Upper lobe of left lung (tissue), 6 donors: ENCODE results near the gene KRT27. TPM values are rescaled to one million over a fixed set of nuclear protein-coding genes. Genes with fewer than 3 reads are reported as not detected.

Experiments
- ATAC-seq, 2 donors: fragments of 200-7000 bp; cut with Tn5 transposase; one replicate each; pipeline ENCODE4 v1.9.1; 2022; ENCODE audit warnings: mild to moderate bottlenecking in 2 of 2, moderate library complexity in 2 of 2; ENCODE audit not compliant: low FRiP score in 2 of 2
- DNase-seq, 2 donors: peaks; one replicate each; pipeline ENCODE4 v3.0.0-alpha.2; 2019 to 2020
- H3K27ac ChIP-seq, 4 donors: fragments of 200-600 bp; sonication (generic); one replicate each; pipeline ENCODE4 v1.5.1; 2016 to 2019
- H3K27me3 ChIP-seq, 4 donors: fragments of 200-600 bp; sonication (generic); one replicate each; pipeline ENCODE4 v1.5.1; 2017 to 2019
- H3K36me3 ChIP-seq, 4 donors: fragments of 200-600 bp; sonication (generic); one replicate each; pipeline ENCODE4 v1.5.1; 2016 to 2019
- H3K4me1 ChIP-seq, 4 donors: fragments of 200-600 bp; sonication (generic); one replicate each; pipeline ENCODE4 v1.5.1; 2018 to 2019
- H3K4me3 ChIP-seq, 4 donors: fragments of 200-600 bp; sonication (generic); one replicate each; pipeline ENCODE4 v1.5.1; 2017 to 2019; ENCODE audit warnings: mild to moderate bottlenecking in 2 of 4, moderate library complexity in 1 of 4
- H3K9me3 ChIP-seq, 4 donors: fragments of 200-600 bp; sonication (generic); one replicate each; pipeline ENCODE4 v1.5.1; 2018 to 2019
- CTCF ChIP-seq, 6 experiments: fragments of 450-650 bp in 4 of 6; fragments of 200-600 bp in 2 of 6; sonication (generic) in 2 of 6; IDR thresholded peaks; one replicate each; pipeline ENCODE4 v1.5.1; 2016 to 2019; ENCODE audit warnings: antibody characterized with exemption in 6 of 6
- EP300 ChIP-seq, 4 donors: sonication (generic); formaldehyde crosslinking; IDR thresholded peaks; one replicate each; pipeline ENCODE4 v1.5.1; 2017; ENCODE audit warnings: antibody characterized with exemption in 4 of 4, control low read depth in 2 of 4
- POLR2A ChIP-seq, 4 donors: fragments of 450-650 bp; IDR thresholded peaks; one replicate each; pipeline ENCODE4 v1.5.1; 2016 to 2017; ENCODE audit warnings: antibody characterized with exemption in 4 of 4, mild to moderate bottlenecking in 2 of 4
- POLR2AphosphoS5 ChIP-seq, 2 donors: sonication (generic); formaldehyde crosslinking; IDR thresholded peaks; one replicate each; pipeline ENCODE4 v1.5.1; 2017; ENCODE audit warnings: antibody characterized with exemption in 2 of 2
- WGBS, 2 donors: methylation state at CpG; one replicate each; pipeline ENCODE4 v1.1.5; 2017 to 2018; 5-methylcytosine and 5-hydroxymethylcytosine counted together
- total RNA-seq, 6 donors: library from RNA; depleted of rRNA in 4 of 6; stranded (reverse); fragments of >200 nt in 4 of 6; gene quantifications; one replicate each; pipeline versions ENCODE4 v1.1.0 to v1.2.1, GENCODE V29; 2016 to 2021
- donor health status: DM: no; HTN: no; CAD: no; lungs with moderate emphysema.
- donor health status: DM: no; HTN: yes; CAD: no; lungs with severe emphysema.

Gene KRT27
- total RNA-seq, 6 donors from 2014 or later, result 0.24 to 1.4 (median 0.65) TPM; not detected in 2

- H3K27ac ChIP-seq, result no peak overlapping the region
- H3K4me3 ChIP-seq, result no peak overlapping the region
- H3K9me3 ChIP-seq, result no peaks in the 10 kb centered on the region
- DNase-seq (no peak), ATAC-seq (no peak)
- no peak for TF ChIP-seq POLR2A (IDR thresholded peaks at IDR 0.05)
- TF ChIP-seq POLR2AphosphoS5 (IDR thresholded peaks at IDR 0.05), result no peak
- TF ChIP-seq CTCF (IDR thresholded peaks at IDR 0.05), result no peak
- no peak for TF ChIP-seq EP300 (IDR thresholded peaks at IDR 0.05)
- H3K4me1 ChIP-seq, result peaks cover 3 to 15% (median 9%) of the 10 kb centered on the region in 4 donors
- 88 to 90% methylated on average over 9 of the region's 9 CpGs for WGBS, 2 donors
- no peaks in the 10 kb centered on the region for H3K27me3 ChIP-seq
- peaks cover 0 to 14% (median 2%) of the 10 kb centered on the region in 4 donors for H3K36me3 ChIP-seq
Observed at GRCh38 chr17:40820228-40820838, 38.0 kb upstream of the KRT27 start.

GRCh38 chr17:40819528-40820125, 37.3 kb upstream of the KRT27 start:
- DNase-seq, result no peak
- peaks cover 0 to under 1% (median 0%) of the 10 kb centered on the region in 4 donors for H3K9me3 ChIP-seq
- 52 to 69% methylated on average over 9 of the region's 9 CpGs for WGBS, 2 donors
- TF ChIP-seq CTCF (IDR thresholded peaks at IDR 0.05) (no peak), POLR2A (IDR thresholded peaks at IDR 0.05) (no peak), EP300 (IDR thresholded peaks at IDR 0.05) (no peak), POLR2AphosphoS5 (IDR thresholded peaks at IDR 0.05) (no peak)
- H3K27me3 ChIP-seq, result no peaks in the 10 kb centered on the region
- peak overlapping the region in 3 of 4 donors; percentile 89 to 91 (median 89) for H3K27ac ChIP-seq
- H3K36me3 ChIP-seq, result peaks cover 0 to 14% (median 2%) of the 10 kb centered on the region in 4 donors
- peaks cover 3 to 15% (median 9%) of the 10 kb centered on the region in 4 donors for H3K4me1 ChIP-seq
- H3K4me3 ChIP-seq, result peak overlapping the region; percentile 37 to 76 (median 68)
- ATAC-seq, result no peak

- no peaks in the 10 kb centered on the region for H3K27me3 ChIP-seq
- peak; percentile 82 to 97 for ATAC-seq
Observed at GRCh38 chr17:40818733-40819527, 36.6 kb upstream of the KRT27 start.

GRCh38 chr17:40818343-40818732, 36.0 kb upstream of the KRT27 start:
- Histone ChIP-seq H3K9me3 (peaks cover 0 to 2% (median 0%) of the 10 kb centered on the region in 4 donors), H3K36me3 (peaks cover 0 to 14% (median 2%) of the 10 kb centered on the region in 4 donors), H3K4me1 (peaks cover 3 to 15% (median 9%) of the 10 kb centered on the region in 4 donors), H3K27me3 (no peaks in the 10 kb centered on the region), H3K27ac (peak overlapping the region; percentile 88 to 91 (median 89)), H3K4me3 (peak overlapping the region; percentile 56 to 76 (median 68))
- DNase-seq (no peak), ATAC-seq (no peak)
- TF ChIP-seq CTCF (IDR thresholded peaks at IDR 0.05), result no peak
- 24 to 27% methylated on average over 7 of the region's 7 CpGs for WGBS, 2 donors

More at GRCh38 chr17:40818733-40819527, 36.6 kb upstream of the KRT27 start:
- 3% methylated on average over 23 to 32 of the region's 73 CpGs for WGBS, 2 donors
- DNase-seq, result peak; percentile 64 to 98
- TF ChIP-seq CTCF (IDR thresholded peaks at IDR 0.05), result peak in 1 of 6 experiments; percentile 12
- peak in 1 of 2 donors; percentile 20 for TF ChIP-seq POLR2AphosphoS5 (IDR thresholded peaks at IDR 0.05)
- peak in 3 of 4 donors; percentile 15 to 81 (median 61) for TF ChIP-seq POLR2A (IDR thresholded peaks at IDR 0.05)
- no peak for TF ChIP-seq EP300 (IDR thresholded peaks at IDR 0.05)
- H3K36me3 ChIP-seq, result peaks cover 0 to 14% (median 2%) of the 10 kb centered on the region in 4 donors
- H3K27ac ChIP-seq, result peak overlapping the region; percentile 88 to 91 (median 89)
- H3K4me1 ChIP-seq, result peaks cover 3 to 15% (median 9%) of the 10 kb centered on the region in 4 donors
- H3K4me3 ChIP-seq, result peak overlapping the region; percentile 56 to 76 (median 68)
- peaks cover 0 to 2% (median 0%) of the 10 kb centered on the region in 4 donors for H3K9me3 ChIP-seq
